GM21825 (cell line): ENCODE results near the gene RTP5.
"Not testable (repeated sequence)": the region's sequence is repeated elsewhere in the genome, so short reads cannot be mapped to it uniquely, and the experiment has no call there.

Experiments
- ATAC-seq: cut with Tn5 transposase; IDR thresholded peaks from one replicate; pipeline ENCODE4 v1.9.1; 2021; ENCODE audit warnings: mild to moderate bottlenecking, moderate library complexity; ENCODE audit not compliant: unreplicated experiment

The RTP5 gene

GRCh38 chr2:241913703-241914102 is 44.2 kb downstream of the RTP5 start:
- ATAC-seq: no peak

- no peak for ATAC-seq
These were observed 45.0 kb downstream of the RTP5 start for GRCh38 chr2:241914542-241914941.

- ATAC-seq: not testable (repeated sequence)
These were observed 52.1 kb downstream of the RTP5 start for GRCh38 chr2:241921631-241922030.

- no peak for ATAC-seq
These were observed 52.9 kb downstream of the RTP5 start for GRCh38 chr2:241922411-241922810.

- ATAC-seq: not testable (repeated sequence)
These were observed 53.5 kb downstream of the RTP5 start for GRCh38 chr2:241922816-241923601.
